CD4-positive, alpha-beta T cell treated with Interleukin-12 subunit alpha and Interleukin-12 subunit beta, for 1 hour (primary cell): ENCODE results near the gene PHF21A.

Source experiments
- DNase-seq: peaks from one replicate; pipeline ENCODE4 v3.0.0-alpha.2; 2020

The PHF21A gene

DNA sequence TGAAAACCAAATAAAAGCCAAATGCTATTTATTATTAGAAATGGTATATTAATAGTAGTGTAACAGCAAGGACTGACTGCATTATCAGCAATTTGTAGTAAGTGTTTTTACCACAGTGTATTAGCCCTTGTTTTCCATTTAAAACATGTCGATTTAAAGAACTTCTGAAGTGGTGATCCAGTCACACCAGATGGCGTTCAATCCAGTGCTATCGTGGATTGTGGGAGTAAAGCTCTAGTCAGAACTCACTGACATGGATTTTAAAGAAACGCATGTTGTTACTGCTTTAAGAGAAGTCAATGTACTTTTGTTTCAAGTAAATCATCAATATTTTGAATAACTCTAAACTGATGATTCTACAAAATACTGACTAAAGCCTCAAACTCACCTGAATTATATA lies 147.7 kb downstream of the PHF21A start:
- no peak for DNase-seq

- DNase-seq: no peak
These were observed 152.4 kb downstream of the PHF21A start for GRCh38 chr11:45968901-45969300.

- no peak for DNase-seq
These were observed 153.7 kb downstream of the PHF21A start for GRCh38 chr11:45967506-45967905.

- DNase-seq: peak; percentile 76
These were observed 156.3 kb downstream of the PHF21A start for GRCh38 chr11:45964911-45965389.

DNA sequence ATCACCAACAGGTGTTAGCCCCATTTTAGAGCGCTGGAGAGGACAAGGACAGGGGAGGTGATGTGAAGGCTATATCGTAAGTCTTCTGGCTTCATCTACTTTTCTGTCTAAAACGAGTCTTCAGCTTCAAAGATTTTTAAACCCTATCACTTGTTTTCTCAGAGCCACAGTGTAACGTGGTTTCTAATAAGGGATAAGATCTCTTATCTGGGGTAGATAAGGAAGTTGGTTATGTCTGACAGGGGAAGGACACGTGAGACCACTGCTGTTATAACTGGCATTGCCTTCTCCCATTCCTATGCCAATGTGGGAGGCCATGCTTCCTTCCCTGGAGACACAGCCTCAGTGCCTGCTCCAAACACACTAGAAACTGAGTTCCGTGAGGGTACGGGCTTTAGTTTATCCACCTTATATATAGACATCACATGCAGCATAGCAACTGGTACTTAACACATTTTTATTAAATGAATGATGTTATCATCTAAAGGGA lies 159.5 kb downstream of the PHF21A start:
- DNase-seq: no peak

DNA sequence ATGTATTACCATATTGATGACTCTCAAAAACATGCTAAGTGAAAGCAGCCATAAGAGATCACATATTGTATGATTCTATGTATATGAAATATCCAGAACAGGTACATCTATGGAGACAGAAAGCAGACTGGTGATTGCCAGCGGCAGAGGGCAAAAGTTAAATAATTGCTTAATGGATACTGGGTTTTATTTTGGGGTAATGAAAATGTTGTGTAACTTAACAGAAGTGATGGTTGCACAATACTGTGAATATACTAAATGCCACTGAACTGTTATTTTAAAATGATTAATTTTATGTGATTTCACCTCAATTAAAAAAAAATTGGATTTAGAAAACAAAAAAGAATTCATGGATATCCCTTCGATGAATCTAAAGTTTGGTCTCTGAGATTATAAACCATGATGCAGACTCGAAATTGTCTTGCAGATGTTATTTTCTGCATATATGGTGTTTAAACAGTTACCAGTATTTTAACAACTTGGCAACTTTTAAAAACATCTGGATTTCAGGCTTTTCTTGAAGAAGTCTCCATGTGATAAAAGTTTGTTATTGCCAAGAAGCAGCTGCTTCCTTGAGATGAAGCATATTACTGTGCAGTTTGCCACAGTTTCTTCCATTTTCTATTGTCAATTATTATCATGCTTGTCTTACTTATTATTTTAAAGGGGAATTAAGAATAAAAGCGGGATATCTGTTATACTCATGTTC lies 160.7 kb downstream of the PHF21A start:
- DNase-seq: no peak

DNA sequence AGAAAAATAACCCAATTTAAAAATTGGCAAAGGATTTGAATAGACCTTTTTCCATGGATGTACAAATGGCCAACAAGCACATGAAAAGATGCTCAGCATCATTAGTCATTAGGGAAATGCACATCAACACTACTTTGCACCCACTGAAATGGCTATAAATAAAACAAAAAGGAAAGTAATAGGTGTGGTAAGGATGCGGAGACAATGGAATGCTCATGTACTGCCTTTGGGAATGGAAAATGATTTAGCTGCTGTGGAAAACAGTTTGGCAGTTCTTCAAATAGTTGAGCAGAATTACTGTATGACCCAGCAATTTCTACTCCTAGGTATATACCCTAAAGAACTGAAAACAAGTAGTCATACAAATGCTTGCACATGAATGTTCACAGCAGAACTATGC lies 161.4 kb downstream of the PHF21A start:
- DNase-seq: no peak

- DNase-seq: no peak
These were observed 171.3 kb downstream of the PHF21A start for GRCh38 chr11:45949992-45950407.

- DNase-seq: no peak
These were observed 172.9 kb downstream of the PHF21A start for GRCh38 chr11:45948356-45948755.

DNA sequence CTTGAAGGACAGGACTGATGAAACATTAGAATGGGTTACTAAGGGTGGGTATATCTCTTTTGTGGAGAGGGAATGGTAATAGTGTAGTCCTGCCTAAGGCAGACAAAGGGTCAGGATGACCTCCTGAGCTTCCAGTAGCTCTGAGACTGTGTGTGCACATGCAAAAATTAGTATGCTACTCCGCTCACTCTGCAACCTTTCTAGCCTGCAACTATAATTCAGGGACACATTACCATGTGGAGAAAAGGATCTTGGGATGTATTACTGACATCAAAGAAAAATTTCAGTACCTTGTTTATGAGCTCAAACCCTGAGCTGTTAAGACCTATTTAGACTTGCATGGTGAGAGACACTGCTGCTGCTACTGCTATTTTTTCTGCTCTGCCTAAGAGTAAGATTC lies 173.4 kb downstream of the PHF21A start:
- DNase-seq: no peak

- no peak for DNase-seq
These were observed 175.8 kb downstream of the PHF21A start for GRCh38 chr11:45945397-45945999.

DNA sequence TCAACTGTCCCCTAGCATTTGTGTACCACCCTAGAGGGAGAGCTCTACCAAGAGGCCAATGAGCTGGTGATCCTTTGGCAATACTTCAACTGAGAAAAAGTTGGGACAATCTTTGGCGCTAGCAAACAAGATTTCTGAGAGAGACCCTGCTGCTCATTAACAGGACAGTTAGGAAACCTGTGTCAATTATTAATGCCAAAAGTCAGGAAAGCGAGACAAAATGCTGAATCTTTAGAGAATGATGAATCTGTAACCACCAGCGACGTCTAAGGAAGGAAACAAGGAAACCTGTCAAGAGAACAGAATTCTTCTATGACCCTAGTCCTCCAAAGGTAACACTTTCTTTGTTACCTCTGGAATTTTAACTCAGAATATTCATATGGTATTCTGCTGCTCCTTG lies 178.9 kb downstream of the PHF21A start:
- DNase-seq: no peak

DNA sequence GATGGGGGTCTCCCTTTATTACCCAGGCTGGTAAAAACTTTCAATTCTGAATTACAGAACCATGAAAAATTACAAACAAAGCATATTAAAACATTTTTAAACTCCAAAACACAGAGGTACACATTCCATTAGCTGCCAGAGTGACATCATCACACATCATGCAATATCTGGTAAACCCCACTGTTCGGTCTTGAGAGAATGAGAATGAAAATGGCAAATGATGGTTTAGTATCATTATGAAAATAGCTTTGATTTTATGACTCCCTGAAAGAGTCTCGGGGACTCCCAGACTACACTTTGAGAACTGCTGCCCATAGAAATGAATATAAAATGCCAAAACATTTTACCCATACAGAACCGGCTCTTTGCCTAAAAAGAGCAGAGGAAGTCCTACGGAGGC lies 180.0 kb downstream of the PHF21A start:
- no peak for DNase-seq

GRCh38 chr11:45939836-45940235 lies 181.4 kb downstream of the PHF21A start:
- DNase-seq: no peak

- no peak for DNase-seq
These were observed 183.3 kb downstream of the PHF21A start for GRCh38 chr11:45937916-45938315.

- no peak for DNase-seq
These were observed 184.7 kb downstream of the PHF21A start for GRCh38 chr11:45936511-45937054.

DNA sequence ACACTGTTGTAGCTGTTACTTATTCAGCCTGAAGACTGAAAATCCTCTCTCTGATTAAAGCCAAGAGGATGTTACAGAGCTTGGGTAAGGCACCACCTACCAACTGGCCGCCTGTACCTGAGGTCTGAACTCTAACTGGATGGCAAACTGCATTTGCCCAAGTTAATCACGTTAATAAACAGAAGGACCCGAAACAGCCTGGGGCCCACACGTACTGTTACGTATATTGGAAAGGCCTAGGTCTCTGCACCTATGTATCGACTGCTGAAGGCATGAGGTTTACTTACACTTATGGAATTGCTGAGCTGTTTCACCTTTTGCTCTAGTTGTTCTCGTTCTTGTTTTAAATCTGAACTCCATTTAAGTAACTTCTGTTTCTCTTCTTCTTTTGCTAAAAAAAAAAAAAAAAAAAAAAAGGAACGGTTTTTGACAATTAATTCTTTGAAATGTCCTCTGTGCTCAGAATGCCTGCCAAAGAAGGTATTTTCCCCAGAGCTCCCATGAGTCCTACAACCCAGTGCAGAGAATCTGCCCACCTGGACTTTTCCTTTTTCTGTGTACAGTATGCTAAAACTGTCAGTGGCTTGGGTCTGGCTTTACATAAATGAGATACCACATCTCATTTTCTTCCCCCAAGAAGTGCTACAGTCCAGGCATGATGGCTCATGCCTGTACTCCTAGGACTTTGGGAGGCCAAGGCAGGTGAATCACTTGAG lies 185.7 kb downstream of the PHF21A start:
- no peak for DNase-seq

DNA sequence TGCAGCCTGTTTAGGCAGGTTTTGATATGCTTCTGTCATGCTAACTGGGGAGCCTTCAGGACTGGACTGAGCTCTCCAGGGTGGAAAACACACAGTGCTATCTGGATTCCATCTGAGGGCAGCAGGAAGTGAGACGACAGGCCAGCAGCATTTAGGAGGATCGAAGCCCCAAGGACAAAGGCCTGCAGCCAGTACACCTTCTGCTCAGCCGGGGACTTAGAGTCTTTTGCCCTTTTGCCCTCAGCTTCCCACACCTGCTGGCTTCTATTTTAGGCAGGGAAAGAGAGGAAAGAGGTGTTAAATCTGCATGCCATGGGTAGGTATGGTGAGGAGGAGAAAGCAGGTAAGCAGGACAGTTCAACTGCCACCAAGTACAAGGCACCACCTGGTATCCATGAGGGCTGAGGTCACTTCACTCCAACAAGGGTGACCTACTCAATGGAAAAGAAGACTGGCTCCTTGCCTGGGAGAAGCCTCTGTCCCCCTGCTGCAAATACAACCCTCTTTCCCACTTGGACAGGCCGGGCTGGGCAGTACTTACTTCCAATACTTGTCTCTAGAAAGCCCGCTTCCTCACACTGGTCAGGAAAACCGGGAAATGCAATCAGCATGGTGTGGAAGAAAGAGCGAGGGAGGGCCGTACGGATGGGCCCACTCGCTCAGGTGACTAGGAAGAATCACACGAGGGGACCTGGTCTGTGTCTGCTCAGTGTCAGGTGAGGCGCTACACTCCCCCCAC lies 186.5 kb downstream of the PHF21A start:
- no peak for DNase-seq

- DNase-seq: no peak
These were observed 187.2 kb downstream of the PHF21A start for GRCh38 chr11:45933846-45934579.

DNA sequence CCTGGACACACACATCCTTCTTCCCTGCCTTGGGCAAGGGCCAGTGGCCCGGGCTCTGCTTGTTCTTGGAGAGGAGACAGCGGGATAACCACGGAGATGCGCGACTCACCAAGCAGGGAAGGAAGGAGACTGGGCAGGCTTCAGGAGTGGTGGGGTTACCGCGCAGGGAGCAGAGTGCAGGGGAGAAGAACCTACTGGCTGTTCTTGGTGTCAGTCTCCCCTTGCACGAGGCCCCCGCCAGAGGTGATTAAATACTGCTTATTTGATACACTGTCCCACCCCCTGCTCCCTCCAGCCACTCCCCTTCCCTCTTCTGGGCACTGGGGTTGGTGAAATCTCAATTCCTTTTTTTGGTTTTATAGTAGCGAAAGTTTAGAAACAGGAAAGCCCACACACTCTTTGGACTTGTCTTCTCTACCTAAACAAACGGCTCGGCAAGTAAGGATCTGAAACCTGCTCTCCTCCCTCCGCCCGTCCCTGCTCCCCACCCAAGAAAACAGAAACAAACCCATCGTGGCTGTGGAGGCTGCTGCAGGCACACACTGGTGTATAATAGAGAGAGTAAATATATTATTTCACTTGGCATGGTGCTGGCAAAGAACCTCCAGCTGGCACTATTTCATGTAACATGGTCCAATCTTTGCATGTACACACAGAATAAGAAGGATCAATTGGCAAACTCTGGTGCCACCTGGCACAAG lies 188.0 kb downstream of the PHF21A start:
- no peak for DNase-seq

GRCh38 chr11:45932217-45932616 lies 189.0 kb downstream of the PHF21A start:
- no peak for DNase-seq
